ENCODE data around the gene SLC35F1. TPM values are rescaled to one million over a fixed set of nuclear protein-coding genes. Genes with fewer than 3 reads are reported as not detected.

Gene SLC35F1
- total and polyA plus RNA-seq, 9 of the 15 experiments (the other 6 are each of a cell fraction or from before 2014, with no cell fraction given), result 0.03 to 0.06 TPM; not detected in 7

- Histone ChIP-seq H3K9me1 (ENCODE audit: control insufficient read depth, insufficient read depth, low read length) (no peaks in the 10 kb centered on the region), H3K9me3 (replicated peaks; ENCODE audit: control insufficient read depth, insufficient read depth, low read depth, low read length) (no peaks in the 10 kb centered on the region), H3K4me3 (no peak overlapping the region), H3K4me1 (replicated peaks in 1 of 2; ENCODE audit: control insufficient read depth in 2 of 2, insufficient read depth in 2 of 2, low read length in 2 of 2) (no peaks in the 10 kb centered on the region), H3K27me3 (ENCODE audit: control insufficient read depth in 2 of 2, insufficient read depth in 2 of 2, low read length in 2 of 2) (peaks cover 4 to 8% of the 10 kb centered on the region in 2 experiments; a peak in 3 of 5 replicates), H3K27ac (ENCODE audit: extremely low read depth, low read depth, low read length) (no peak overlapping the region), H3K4me2 (ENCODE audit: insufficient read depth, low read length) (no peak overlapping the region), H3K36me3 (ENCODE audit: control insufficient read depth, insufficient read depth, low read length) (no peaks in the 10 kb centered on the region), H3K79me2 (ENCODE audit: control insufficient read depth, insufficient read depth, low read length) (no peaks in the 10 kb centered on the region), H4K20me1 (replicated peaks; ENCODE audit: control insufficient read depth, insufficient read depth, low read length) (no peaks in the 10 kb centered on the region), H2AFZ (ENCODE audit: low read depth, low read length) (no peak overlapping the region), H3K9ac (ENCODE audit: insufficient read depth in 1 of 2, low read depth in 2 of 2, low read length in 2 of 2) (no peak overlapping the region)
- TF ChIP-seq YBX1 (IDR thresholded peaks at IDR 0.05), result no peak
- CTCF ChIA-PET (ENCODE audit: low intra/inter-chr PET ratio), result no interaction called here
- WGBS (ENCODE audit: insufficient coverage, low coverage, missing lambda C conversion rate), result 3% methylated on average over 2 of the region's 2 CpGs
- no TSS peak for BruUV-seq (replicated peaks)
- ATAC-seq (no peak), FAIRE-seq (no peak), DNase-seq (ENCODE audit: extremely low read depth in 1 of 4, low spot score in 3 of 4) (no peak)
- in situ Hi-C loops (cut with MboI) (loop anchor here (5.0 to 10.0 kb wide), 4 partner anchors 275 to 835 kb away; no protein-coding TSS in a partner anchor), intact Hi-C loops (cut with micrococcal nuclease) (loop anchor here (5.0 to 10.0 kb wide), 3 partner anchors 497 to 832 kb away; no protein-coding TSS in a partner anchor)
- POLR2A ChIA-PET, result no interaction called here
These were observed 373.1 kb downstream of the SLC35F1 start for GRCh38 chr6:118280210-118280609.

GRCh38 chr6:118281291-118281690, 374.2 kb downstream of the SLC35F1 start:
- Histone ChIP-seq H3K9ac (ENCODE audit: insufficient read depth in 1 of 2, low read depth in 2 of 2, low read length in 2 of 2) (no peak overlapping the region), H3K9me1 (ENCODE audit: control insufficient read depth, insufficient read depth, low read length) (no peaks in the 10 kb centered on the region), H3K36me3 (ENCODE audit: control insufficient read depth, insufficient read depth, low read length) (no peaks in the 10 kb centered on the region), H2AFZ (ENCODE audit: low read depth, low read length) (no peak overlapping the region), H3K4me2 (ENCODE audit: insufficient read depth, low read length) (no peak overlapping the region), H3K79me2 (ENCODE audit: control insufficient read depth, insufficient read depth, low read length) (no peaks in the 10 kb centered on the region), H4K20me1 (replicated peaks; ENCODE audit: control insufficient read depth, insufficient read depth, low read length) (no peaks in the 10 kb centered on the region), H3K4me3 (no peak overlapping the region), H3K9me3 (replicated peaks; ENCODE audit: control insufficient read depth, insufficient read depth, low read depth, low read length) (no peaks in the 10 kb centered on the region), H3K27ac (ENCODE audit: extremely low read depth, low read depth, low read length) (no peak overlapping the region), H3K4me1 (replicated peaks in 1 of 2; ENCODE audit: control insufficient read depth in 2 of 2, insufficient read depth in 2 of 2, low read length in 2 of 2) (no peaks in the 10 kb centered on the region), H3K27me3 (ENCODE audit: control insufficient read depth in 2 of 2, insufficient read depth in 2 of 2, low read length in 2 of 2) (peaks cover 4 to 8% of the 10 kb centered on the region in 2 experiments; a peak in 3 of 5 replicates)
- ChIA-PET CTCF (ENCODE audit: low intra/inter-chr PET ratio) (no interaction called here), POLR2A (no interaction called here)
- BruUV-seq (replicated peaks), result no TSS peak
- in situ Hi-C loops (cut with MboI) (loop anchor here (5.0 to 10.0 kb wide), 4 partner anchors 274 to 834 kb away; no protein-coding TSS in a partner anchor), intact Hi-C loops (cut with micrococcal nuclease) (loop anchor here (5.0 to 10.0 kb wide), 3 partner anchors 496 to 831 kb away; no protein-coding TSS in a partner anchor)
- FAIRE-seq, result no peak
- ATAC-seq, result no peak
- no peak for DNase-seq (ENCODE audit: extremely low read depth in 1 of 4, low spot score in 3 of 4)
- TF ChIP-seq XRCC3 (IDR thresholded peaks at IDR 0.05) (no peak), ZNF586 (CRISPR knock-in tag; conservative IDR thresholded peaks at IDR 0.05) (no peak), PKNOX1 (IDR thresholded peaks at IDR 0.05) (no peak), FOXK1 (CRISPR knock-in tag; IDR thresholded peaks at IDR 0.05; ENCODE audit: borderline replicate concordance) (no peak), RFX1 (IDR thresholded peaks at IDR 0.05) (no peak), CREM (IDR thresholded peaks at IDR 0.05; ENCODE audit: low read depth) (no peak), TGIF2 (CRISPR knock-in tag; IDR thresholded peaks at IDR 0.05) (no peak), RNF219 (CRISPR knock-in tag; IDR thresholded peaks at IDR 0.05) (no peak), ZNF512 (tag; IDR thresholded peaks at IDR 0.05) (no peak), HMG20A (CRISPR knock-in tag; conservative IDR thresholded peaks at IDR 0.05) (no peak), RBM15 (IDR thresholded peaks at IDR 0.05; ENCODE audit: insufficient read depth, low read length) (no peak), ZNF41 (CRISPR knock-in tag; conservative IDR thresholded peaks at IDR 0.05) (no peak)
